Thyroid gland (tissue), 4 donors: ENCODE results near the gene CSRNP3.

Experiments used
- POLR2A ChIP-seq, 2 donors: fragments of 450-650 bp; IDR thresholded peaks; one replicate each; pipeline ENCODE4 v1.6.1; 2017; ENCODE audit warnings: antibody characterized with exemption in 2 of 2, mild to moderate bottlenecking in 2 of 2, moderate library complexity in 1 of 2
- TF ChIP-seq, protein P1 (sequence below), 6 experiments: fragments of 200-600 bp in 3 of 6; fragments of 450-650 bp in 3 of 6; sonication (generic) in 3 of 6; IDR thresholded peaks; one replicate each; pipeline ENCODE4 v1.5.1; 2016 to 2019; ENCODE audit warnings: antibody characterized with exemption in 6 of 6, mild to moderate bottlenecking in 2 of 6, inconsistent platforms in 1 of 6, moderate library complexity in 1 of 6

DNA sequence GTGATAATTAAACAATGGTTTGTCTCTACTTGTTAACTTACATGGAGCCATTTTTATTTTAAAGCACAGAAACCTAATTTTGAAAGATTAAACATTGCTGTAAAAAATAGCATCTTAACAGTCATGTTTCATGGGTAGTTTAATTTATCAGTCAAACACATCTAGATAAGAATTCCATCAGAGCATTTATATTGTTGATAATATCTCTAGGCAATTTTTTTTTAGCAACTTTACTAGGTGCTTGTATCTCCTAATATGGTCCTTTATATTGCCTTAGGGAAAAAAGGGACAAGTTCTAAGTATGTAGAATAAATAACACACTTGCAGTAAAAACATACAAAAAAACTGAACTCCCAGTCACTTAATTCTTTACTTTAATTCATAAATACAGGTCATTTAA, 863 bp downstream of the CSRNP3 start:
- TF ChIP-seq, protein P1, sequence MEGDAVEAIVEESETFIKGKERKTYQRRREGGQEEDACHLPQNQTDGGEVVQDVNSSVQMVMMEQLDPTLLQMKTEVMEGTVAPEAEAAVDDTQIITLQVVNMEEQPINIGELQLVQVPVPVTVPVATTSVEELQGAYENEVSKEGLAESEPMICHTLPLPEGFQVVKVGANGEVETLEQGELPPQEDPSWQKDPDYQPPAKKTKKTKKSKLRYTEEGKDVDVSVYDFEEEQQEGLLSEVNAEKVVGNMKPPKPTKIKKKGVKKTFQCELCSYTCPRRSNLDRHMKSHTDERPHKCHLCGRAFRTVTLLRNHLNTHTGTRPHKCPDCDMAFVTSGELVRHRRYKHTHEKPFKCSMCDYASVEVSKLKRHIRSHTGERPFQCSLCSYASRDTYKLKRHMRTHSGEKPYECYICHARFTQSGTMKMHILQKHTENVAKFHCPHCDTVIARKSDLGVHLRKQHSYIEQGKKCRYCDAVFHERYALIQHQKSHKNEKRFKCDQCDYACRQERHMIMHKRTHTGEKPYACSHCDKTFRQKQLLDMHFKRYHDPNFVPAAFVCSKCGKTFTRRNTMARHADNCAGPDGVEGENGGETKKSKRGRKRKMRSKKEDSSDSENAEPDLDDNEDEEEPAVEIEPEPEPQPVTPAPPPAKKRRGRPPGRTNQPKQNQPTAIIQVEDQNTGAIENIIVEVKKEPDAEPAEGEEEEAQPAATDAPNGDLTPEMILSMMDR (IDR thresholded peaks at IDR 0.05), result no peak
- no peak for TF ChIP-seq POLR2A (IDR thresholded peaks at IDR 0.05)
